ENCODE measurements around the gene ANKRD9. TPM values are rescaled to one million over a fixed set of nuclear protein-coding genes. Genes with fewer than 3 reads are reported as not detected.

The ANKRD9 gene
- total and polyA plus RNA-seq, 9 of the 15 experiments (the other 6 are each of a cell fraction or from before 2014, with no cell fraction given) = 0.04 to 32.9 (median 5.3) TPM

GRCh38 chr14:102554821-102555819, 45.5 kb upstream of the ANKRD9 start:
- ATAC-seq = no peak
- intact Hi-C loops (cut with micrococcal nuclease) = no loop called here
- Histone ChIP-seq H3K9me3 (replicated peaks; ENCODE audit: control insufficient read depth, insufficient read depth, low read depth, low read length) (peaks cover 2% of the 10 kb centered on the region; the same call in 1 of the 2 replicates), H3K4me2 (ENCODE audit: insufficient read depth, low read length) (no peak overlapping the region), H3K79me2 (ENCODE audit: control insufficient read depth, insufficient read depth, low read length) (peaks cover 32% of the 10 kb centered on the region), H3K27me3 (ENCODE audit: control insufficient read depth in 2 of 2, insufficient read depth in 2 of 2, low read length in 2 of 2) (no peaks in the 10 kb centered on the region), H4K20me1 (replicated peaks; ENCODE audit: control insufficient read depth, insufficient read depth, low read length) (no peaks in the 10 kb centered on the region), H2AFZ (ENCODE audit: low read depth, low read length) (no peak overlapping the region), H3K36me3 (ENCODE audit: control insufficient read depth, insufficient read depth, low read length) (peaks cover 13% of the 10 kb centered on the region; the same call in 1 of the 3 replicates), H3K27ac (ENCODE audit: extremely low read depth, low read depth, low read length) (no peak overlapping the region), H3K9ac (ENCODE audit: insufficient read depth in 1 of 2, low read depth in 2 of 2, low read length in 2 of 2) (peak overlapping the region in 1 of 2 experiments; percentile 64; a peak in 2 of 4 replicates), H3K4me1 (replicated peaks in 1 of 2; ENCODE audit: control insufficient read depth in 2 of 2, insufficient read depth in 2 of 2, low read length in 2 of 2) (peaks cover 20 to 40% of the 10 kb centered on the region in 2 experiments), H3K9me1 (ENCODE audit: control insufficient read depth, insufficient read depth, low read length) (no peaks in the 10 kb centered on the region), H3K4me3 (no peak overlapping the region)
- POLR2A ChIA-PET = no interaction called here
- in situ Hi-C loops (cut with MboI) = no loop called here
- peak in 1 of 4 experiments; percentile 20 for DNase-seq (ENCODE audit: extremely low read depth in 1 of 4, low spot score in 3 of 4)
- over 99% methylated on average over 14 of the region's 94 CpGs for WGBS (ENCODE audit: insufficient coverage, low coverage, missing lambda C conversion rate)
- TF ChIP-seq LARP7 (IDR thresholded peaks at IDR 0.05) = no peak
- peak; percentile 43 for TF ChIP-seq ZBTB33 (CRISPR knock-in tag; IDR thresholded peaks at IDR 0.05)
- FAIRE-seq = no peak
- BruUV-seq (replicated peaks) = no TSS peak
- CTCF ChIA-PET (ENCODE audit: low intra/inter-chr PET ratio) = no interaction called here
